Neural progenitor cell (in vitro differentiated cells): ENCODE measurements around the gene RBM17. TPM values are rescaled to one million over a fixed set of nuclear protein-coding genes. Genes with fewer than 3 reads are reported as not detected.

Experiments used
- DNase-seq: peaks from one replicate; pipeline ENCODE4 v3.0.0-alpha.2; 2016; ENCODE audit warnings: low spot score
- H2AFZ ChIP-seq: fragments of 200-600 bp; sonication (generic); replicated peaks from 2 replicates; pipeline ENCODE4 v1.6.1; 2016; ENCODE audit warnings: antibody characterized with exemption
- H3F3A ChIP-seq: fragments of 200-600 bp; sonication (generic); 2 replicates; pipeline ENCODE4 v1.6.1; 2016; ENCODE audit warnings: antibody characterized with exemption, low read depth
- H3K27ac ChIP-seq: fragments of 200-600 bp; sonication (generic); 2 replicates; pipeline ENCODE4 v1.5.1; 2016; ENCODE audit warnings: mild to moderate bottlenecking
- H3K27me3 ChIP-seq: fragments of 200-600 bp; sonication (generic); 2 replicates; pipeline ENCODE4 v1.6.1; 2016; ENCODE audit warnings: mild to moderate bottlenecking, moderate library complexity
- H3K36me3 ChIP-seq: fragments of 200-600 bp; sonication (generic); 2 replicates; pipeline ENCODE4 v1.5.1; 2016
- H3K4me1 ChIP-seq: fragments of 200-600 bp; sonication (generic); 2 replicates; pipeline ENCODE4 v1.6.1; 2016; ENCODE audit warnings: mixed run types
- H3K4me2 ChIP-seq: fragments of 200-600 bp; sonication (generic); 2 replicates; pipeline ENCODE4 v1.6.1; 2016
- H3K4me3 ChIP-seq: fragments of 200-600 bp; sonication (generic); 2 replicates; pipeline ENCODE4 v1.5.1; 2016
- H3K79me2 ChIP-seq: fragments of 200-600 bp; sonication (generic); 2 replicates; pipeline ENCODE4 v1.6.1; 2016; ENCODE audit warnings: low read depth
- H3K9ac ChIP-seq: fragments of 200-600 bp; sonication (generic); 2 replicates; pipeline ENCODE4 v1.6.1; 2016
- H3K9me3 ChIP-seq: fragments of 200-600 bp; sonication (generic); 2 replicates; pipeline ENCODE4 v1.5.1; 2016; ENCODE audit warnings: low read depth
- H4K20me1 ChIP-seq: fragments of 200-600 bp; sonication (generic); 2 replicates; pipeline ENCODE4 v1.6.1; 2016; ENCODE audit warnings: low read depth
- H3K27ac Mint-ChIP-seq: 3 replicates; pipeline ENCODE4 v1.8.0; 2021; ENCODE audit warnings: mixed read lengths
- H3K27me3 Mint-ChIP-seq: 2 replicates; pipeline ENCODE4 v1.8.0; 2022; ENCODE audit warnings: low read depth, mild to moderate bottlenecking, inconsistent platforms, moderate library complexity, mixed read lengths; ENCODE audit not compliant: insufficient read depth
- H3K36me3 Mint-ChIP-seq: 3 replicates; pipeline ENCODE4 v1.8.0; 2021; ENCODE audit warnings: mixed read lengths
- H3K4me1 Mint-ChIP-seq: 3 replicates; pipeline ENCODE4 v1.8.0; 2021; ENCODE audit warnings: mixed read lengths
- H3K4me3 Mint-ChIP-seq: 3 replicates; pipeline ENCODE4 v1.8.0; 2021; ENCODE audit warnings: mild to moderate bottlenecking, moderate library complexity, mixed read lengths
- H3K9me3 Mint-ChIP-seq: 3 replicates; pipeline ENCODE4 v1.8.0; 2020; ENCODE audit warnings: mixed read lengths
- CTCF ChIP-seq: fragments of 200-600 bp; sonication (generic); IDR thresholded peaks from 2 replicates; pipeline ENCODE4 v1.5.1; 2017; ENCODE audit warnings: antibody characterized with exemption, mild to moderate bottlenecking
- EZH2 ChIP-seq: fragments of 200-600 bp; sonication (generic); IDR thresholded peaks from 2 replicates; pipeline ENCODE4 v1.6.1; 2017; ENCODE audit warnings: antibody characterized with exemption, mild to moderate bottlenecking, moderate library complexity
- EZH2phosphoT487 ChIP-seq: fragments of 200-600 bp; sonication (generic); IDR thresholded peaks from 2 replicates; pipeline ENCODE4 v1.6.1; 2017; ENCODE audit warnings: antibody characterized with exemption
- total RNA-seq: library from RNA; depleted of rRNA; stranded (reverse); fragments of >200 nt; gene quantifications from 2 replicates; pipeline ENCODE4 v1.2.3, GENCODE V29; 2015; ENCODE audit warnings: low replicate concordance

The RBM17 gene
- total RNA-seq, 1 donor from 2014 or later = 73.6 TPM

GRCh38 chr10:6077071-6077675 is 11.7 kb upstream of the RBM17 start:
- H3K9ac ChIP-seq = no peak overlapping the region
- H3K4me2 ChIP-seq = no peak overlapping the region
- Mint-ChIP-seq H3K9me3 (peaks cover 3% of the 10 kb centered on the region), H3K4me3 (no peak overlapping the region), H3K4me1 (no peaks in the 10 kb centered on the region), H3K27ac (no peak overlapping the region), H3K27me3 (peaks cover 8% of the 10 kb centered on the region), H3K36me3 (no peaks in the 10 kb centered on the region)
- H4K20me1 ChIP-seq = no peaks in the 10 kb centered on the region
- H3K79me2 ChIP-seq = no peaks in the 10 kb centered on the region
- H3K9me3 ChIP-seq = no peaks in the 10 kb centered on the region
- H3K36me3 ChIP-seq = no peaks in the 10 kb centered on the region
- no peak overlapping the region for H2AFZ ChIP-seq
- no peak overlapping the region for H3K27ac ChIP-seq
- TF ChIP-seq EZH2 = no peak
- no peak for TF ChIP-seq CTCF
- no peak for TF ChIP-seq EZH2phosphoT487
- H3F3A ChIP-seq = no peaks in the 10 kb centered on the region
- H3K27me3 ChIP-seq = no peaks in the 10 kb centered on the region
- H3K4me1 ChIP-seq = no peaks in the 10 kb centered on the region
- DNase-seq = no peak
- H3K4me3 ChIP-seq = no peak overlapping the region

GRCh38 chr10:6079044-6079443 is 9.8 kb upstream of the RBM17 start:
- Mint-ChIP-seq H3K4me1 (no peaks in the 10 kb centered on the region), H3K27me3 (peaks cover 6% of the 10 kb centered on the region), H3K4me3 (no peak overlapping the region), H3K9me3 (peaks cover 3% of the 10 kb centered on the region), H3K36me3 (no peaks in the 10 kb centered on the region), H3K27ac (no peak overlapping the region)
- H3K4me1 ChIP-seq = no peaks in the 10 kb centered on the region
- TF ChIP-seq EZH2phosphoT487 (no peak), CTCF (no peak), EZH2 (no peak)
- H3K4me2 ChIP-seq = no peak overlapping the region
- no peaks in the 10 kb centered on the region for H3K27me3 ChIP-seq
- no peaks in the 10 kb centered on the region for H3K9me3 ChIP-seq
- no peak overlapping the region for H3K9ac ChIP-seq
- no peak overlapping the region for H3K27ac ChIP-seq
- no peak for DNase-seq
- H3K79me2 ChIP-seq = no peaks in the 10 kb centered on the region
- no peaks in the 10 kb centered on the region for H3K36me3 ChIP-seq
- H3F3A ChIP-seq = no peaks in the 10 kb centered on the region
- no peak overlapping the region for H2AFZ ChIP-seq
- H3K4me3 ChIP-seq = no peak overlapping the region
- H4K20me1 ChIP-seq = no peaks in the 10 kb centered on the region

GRCh38 chr10:6080417-6080973 is 8.3 kb upstream of the RBM17 start:
- Histone ChIP-seq H4K20me1 (no peaks in the 10 kb centered on the region), H2AFZ (no peak overlapping the region), H3K4me3 (no peak overlapping the region), H3K9me3 (no peaks in the 10 kb centered on the region), H3K79me2 (no peaks in the 10 kb centered on the region), H3K27ac (no peak overlapping the region), H3F3A (no peaks in the 10 kb centered on the region), H3K36me3 (no peaks in the 10 kb centered on the region), H3K4me2 (no peak overlapping the region), H3K9ac (no peak overlapping the region), H3K27me3 (no peaks in the 10 kb centered on the region), H3K4me1 (no peaks in the 10 kb centered on the region)
- peaks cover 3% of the 10 kb centered on the region for H3K9me3 Mint-ChIP-seq
- no peak overlapping the region for H3K4me3 Mint-ChIP-seq
- no peaks in the 10 kb centered on the region for H3K36me3 Mint-ChIP-seq
- H3K27ac Mint-ChIP-seq = no peak overlapping the region
- H3K27me3 Mint-ChIP-seq = peaks cover 7% of the 10 kb centered on the region
- H3K4me1 Mint-ChIP-seq = no peaks in the 10 kb centered on the region
- no peak for DNase-seq
- no peak for TF ChIP-seq EZH2phosphoT487
- no peak for TF ChIP-seq CTCF
- TF ChIP-seq EZH2 = no peak
